Esophagus muscularis mucosa (tissue), 4 donors: ENCODE data around the gene SETD9.

ENCODE experiments used
- EP300 ChIP-seq: sonication (generic); formaldehyde crosslinking; IDR thresholded peaks from one replicate; pipeline ENCODE4 v1.6.1; 2017; ENCODE audit warnings: antibody characterized with exemption
- POLR2A ChIP-seq: fragments of 450-650 bp; IDR thresholded peaks from one replicate; pipeline ENCODE4 v1.6.1; 2017; ENCODE audit warnings: antibody characterized with exemption, moderate library complexity, mild to moderate bottlenecking, low read depth
- POLR2AphosphoS5 ChIP-seq, 2 donors: sonication (generic); formaldehyde crosslinking; IDR thresholded peaks; one replicate each; pipeline ENCODE4 v1.6.1; 2017; ENCODE audit warnings: antibody characterized with exemption in 2 of 2
- TF ChIP-seq, protein P1 (sequence below), 3 experiments: fragments of 200-600 bp in 2 of 3; fragments of 450-650 bp in 1 of 3; sonication (generic) in 2 of 3; IDR thresholded peaks; one replicate each; pipeline ENCODE4 v1.5.1; 2017 to 2019; ENCODE audit warnings: antibody characterized with exemption in 3 of 3, mild to moderate bottlenecking in 2 of 3, moderate library complexity in 1 of 3

DNA sequence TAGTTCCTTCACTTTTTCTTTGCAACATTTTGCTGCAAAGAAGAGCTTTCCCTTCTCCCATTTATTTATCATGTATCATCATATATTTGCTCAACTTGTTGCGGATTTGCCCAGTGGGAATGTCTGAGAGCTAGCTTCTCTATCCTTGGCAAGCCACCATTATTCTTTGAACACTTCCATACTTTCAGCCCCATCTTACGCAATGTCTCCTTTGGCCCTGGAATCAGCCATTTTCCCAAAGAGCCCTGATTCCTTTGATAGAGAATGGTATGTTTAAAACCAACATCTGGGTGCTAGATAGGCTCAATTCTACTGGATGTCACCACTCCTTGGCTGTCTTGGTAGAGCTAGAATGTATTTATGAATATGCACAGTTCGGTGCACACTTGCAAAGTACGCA, 12.6 kb upstream of the SETD9 start:
- TF ChIP-seq, protein P1, sequence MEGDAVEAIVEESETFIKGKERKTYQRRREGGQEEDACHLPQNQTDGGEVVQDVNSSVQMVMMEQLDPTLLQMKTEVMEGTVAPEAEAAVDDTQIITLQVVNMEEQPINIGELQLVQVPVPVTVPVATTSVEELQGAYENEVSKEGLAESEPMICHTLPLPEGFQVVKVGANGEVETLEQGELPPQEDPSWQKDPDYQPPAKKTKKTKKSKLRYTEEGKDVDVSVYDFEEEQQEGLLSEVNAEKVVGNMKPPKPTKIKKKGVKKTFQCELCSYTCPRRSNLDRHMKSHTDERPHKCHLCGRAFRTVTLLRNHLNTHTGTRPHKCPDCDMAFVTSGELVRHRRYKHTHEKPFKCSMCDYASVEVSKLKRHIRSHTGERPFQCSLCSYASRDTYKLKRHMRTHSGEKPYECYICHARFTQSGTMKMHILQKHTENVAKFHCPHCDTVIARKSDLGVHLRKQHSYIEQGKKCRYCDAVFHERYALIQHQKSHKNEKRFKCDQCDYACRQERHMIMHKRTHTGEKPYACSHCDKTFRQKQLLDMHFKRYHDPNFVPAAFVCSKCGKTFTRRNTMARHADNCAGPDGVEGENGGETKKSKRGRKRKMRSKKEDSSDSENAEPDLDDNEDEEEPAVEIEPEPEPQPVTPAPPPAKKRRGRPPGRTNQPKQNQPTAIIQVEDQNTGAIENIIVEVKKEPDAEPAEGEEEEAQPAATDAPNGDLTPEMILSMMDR (IDR thresholded peaks at IDR 0.05) = no peak
- TF ChIP-seq POLR2AphosphoS5 (IDR thresholded peaks at IDR 0.05) (no peak), POLR2A (no peak), EP300 (no peak)
